ENCODE measurements around the gene LITAFD.
A peak's percentile ranks its signal among the peaks of the same experiment; 100 is the strongest.

LITAFD gene

DNA sequence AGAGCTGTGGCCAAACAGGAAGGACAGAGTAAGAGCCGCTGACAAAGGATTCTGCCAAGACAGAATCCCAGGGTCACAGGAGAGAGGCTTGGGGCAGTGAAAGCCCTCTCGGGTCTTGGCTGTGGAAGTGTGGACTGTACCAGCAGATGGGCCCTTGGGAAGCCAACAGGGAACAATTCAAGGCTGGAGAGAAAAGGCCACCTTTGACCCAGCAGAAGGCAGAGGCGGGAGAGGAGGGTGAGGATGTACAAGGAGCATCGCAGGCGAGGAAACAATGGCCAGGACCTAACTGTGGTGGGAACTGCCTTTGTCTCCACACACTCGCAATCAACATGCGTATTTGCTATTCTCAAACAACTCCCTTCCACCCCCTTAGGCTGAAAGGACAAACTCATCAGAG, 29.0 kb upstream of the LITAFD start:
- H3K14ac ChIP-seq (ENCODE audit: low read length) = no peak overlapping the region
- H3K27ac ChIP-seq (ENCODE audit: low read depth, low read length) = no peak overlapping the region
- H3K4me2 ChIP-seq (ENCODE audit: low read length) = no peak overlapping the region
- H3K79me1 ChIP-seq (ENCODE audit: low read length) = no peaks in the 10 kb centered on the region
- H2BK5ac ChIP-seq (ENCODE audit: low read depth, low read length, poor library complexity) = no peak overlapping the region
- no peak overlapping the region for H3K4ac ChIP-seq (ENCODE audit: low read depth, low read length)
- no peak overlapping the region for H3K18ac ChIP-seq (ENCODE audit: low read length)
- no peak overlapping the region for H3K23ac ChIP-seq (ENCODE audit: low read length)
- H3K4me3 ChIP-seq (ENCODE audit: low read depth, low read length) = no peak overlapping the region
- H2AK5ac ChIP-seq (ENCODE audit: low read length) = no peak overlapping the region
- no peak for DNase-seq
- H4K8ac ChIP-seq (ENCODE audit: low read depth, low read length) = peak overlapping the region; percentile 8
- peaks cover 2% of the 10 kb centered on the region for H3K79me2 ChIP-seq (ENCODE audit: control insufficient read depth, insufficient read depth, low read length, poor library complexity)
- H3K27me3 ChIP-seq (ENCODE audit: insufficient read depth, low read length) = no peaks in the 10 kb centered on the region
- peak overlapping the region; percentile 37 for H3K9ac ChIP-seq (ENCODE audit: low read length)
- H2AFZ ChIP-seq (ENCODE audit: insufficient read depth, low read length, poor library complexity) = no peak overlapping the region
- no peak overlapping the region for H4K12ac ChIP-seq (ENCODE audit: low read depth, low read length)
- peak overlapping the region; percentile 7 for H2BK12ac ChIP-seq (ENCODE audit: low read length)
- WGBS (ENCODE audit: extremely low coverage, insufficient coverage, insufficient read length) = no CpG with 5 or more reads among the region's 7 CpGs
- peaks cover 74 to 84% of the 10 kb centered on the region in 2 experiments for H3K36me3 ChIP-seq (ENCODE audit: control insufficient read depth in 1 of 2, insufficient read depth in 2 of 2, low read length in 2 of 2)
- no peak overlapping the region for H4K91ac ChIP-seq (ENCODE audit: low read depth, low read length)
- no peaks in the 10 kb centered on the region for H3K9me3 ChIP-seq (ENCODE audit: insufficient read depth, low read depth, low read length)
- no peaks in the 10 kb centered on the region for H3K4me1 ChIP-seq (ENCODE audit: control insufficient read depth in 1 of 2, insufficient read depth in 2 of 2, low read length in 2 of 2)
- no peak overlapping the region for H2BK120ac ChIP-seq (ENCODE audit: insufficient read depth, low read length, poor library complexity)

- H3K9me3 ChIP-seq (ENCODE audit: insufficient read depth, low read depth, low read length) = no peaks in the 10 kb centered on the region
- H2BK5ac ChIP-seq (ENCODE audit: low read depth, low read length, poor library complexity) = no peak overlapping the region
- H4K12ac ChIP-seq (ENCODE audit: low read depth, low read length) = no peak overlapping the region
- no peak for DNase-seq
- no peak overlapping the region for H3K14ac ChIP-seq (ENCODE audit: low read length)
- no peak overlapping the region for H2AFZ ChIP-seq (ENCODE audit: insufficient read depth, low read length, poor library complexity)
- no peaks in the 10 kb centered on the region for H3K4me1 ChIP-seq (ENCODE audit: control insufficient read depth in 1 of 2, insufficient read depth in 2 of 2, low read length in 2 of 2)
- no peaks in the 10 kb centered on the region for H3K79me1 ChIP-seq (ENCODE audit: low read length)
- WGBS (ENCODE audit: extremely low coverage, insufficient coverage, insufficient read length) = no CpG with 5 or more reads among the region's 7 CpGs
- peaks cover 74 to 84% of the 10 kb centered on the region in 2 experiments for H3K36me3 ChIP-seq (ENCODE audit: control insufficient read depth in 1 of 2, insufficient read depth in 2 of 2, low read length in 2 of 2)
- no peak overlapping the region for H3K9ac ChIP-seq (ENCODE audit: low read length)
- H3K79me2 ChIP-seq (ENCODE audit: control insufficient read depth, insufficient read depth, low read length, poor library complexity) = peaks cover 2% of the 10 kb centered on the region
- H3K4me2 ChIP-seq (ENCODE audit: low read length) = no peak overlapping the region
- H3K4ac ChIP-seq (ENCODE audit: low read depth, low read length) = no peak overlapping the region
- H3K18ac ChIP-seq (ENCODE audit: low read length) = no peak overlapping the region
- no peak overlapping the region for H3K23ac ChIP-seq (ENCODE audit: low read length)
- H3K27ac ChIP-seq (ENCODE audit: low read depth, low read length) = no peak overlapping the region
- H2BK120ac ChIP-seq (ENCODE audit: insufficient read depth, low read length, poor library complexity) = no peak overlapping the region
- no peak overlapping the region for H2AK5ac ChIP-seq (ENCODE audit: low read length)
- no peaks in the 10 kb centered on the region for H3K27me3 ChIP-seq (ENCODE audit: insufficient read depth, low read length)
- H4K8ac ChIP-seq (ENCODE audit: low read depth, low read length) = no peak overlapping the region
- H2BK12ac ChIP-seq (ENCODE audit: low read length) = no peak overlapping the region
- no peak overlapping the region for H4K91ac ChIP-seq (ENCODE audit: low read depth, low read length)
- no peak overlapping the region for H3K4me3 ChIP-seq (ENCODE audit: low read depth, low read length)
Measured at GRCh38 chr16:8853611-8854010, 28.5 kb upstream of the LITAFD start.

DNA sequence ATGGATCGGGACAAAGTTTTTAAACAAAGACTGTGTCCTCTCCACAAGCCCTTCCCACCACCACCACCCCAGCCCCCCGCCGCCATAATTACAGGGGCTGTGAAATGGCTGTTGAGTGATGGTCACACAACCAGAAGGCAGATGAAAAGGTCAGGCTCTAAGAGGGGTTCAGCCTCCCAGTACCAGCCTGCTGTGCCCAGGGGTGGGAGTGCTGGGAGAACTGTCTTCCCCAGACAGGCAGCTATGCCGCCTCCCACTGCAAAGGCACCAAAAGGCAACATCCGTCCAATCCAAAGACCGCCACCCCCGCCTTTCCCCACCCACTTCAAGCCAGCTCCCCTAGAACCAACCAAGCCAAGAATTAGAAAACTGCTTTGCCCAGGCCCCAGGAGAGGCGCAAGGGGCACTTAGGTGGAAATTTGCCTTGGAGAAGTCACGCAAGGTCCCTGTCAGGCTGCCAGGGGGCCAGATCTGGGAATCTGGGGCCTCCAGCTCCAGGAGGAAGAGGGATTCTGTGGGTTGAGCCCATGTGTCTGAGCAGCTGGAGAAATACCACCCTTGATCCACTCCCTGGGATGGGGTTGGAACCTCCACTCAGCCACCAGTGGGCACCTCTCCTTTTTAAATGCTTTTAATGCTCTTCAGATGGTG, 27.7 kb upstream of the LITAFD start:
- no peak for DNase-seq
- Histone ChIP-seq H3K9me3 (ENCODE audit: insufficient read depth, low read depth, low read length) (no peaks in the 10 kb centered on the region), H3K79me1 (ENCODE audit: low read length) (no peaks in the 10 kb centered on the region), H4K91ac (ENCODE audit: low read depth, low read length) (no peak overlapping the region), H3K9ac (ENCODE audit: low read length) (no peak overlapping the region), H2BK12ac (ENCODE audit: low read length) (no peak overlapping the region), H3K4me1 (ENCODE audit: control insufficient read depth in 1 of 2, insufficient read depth in 2 of 2, low read length in 2 of 2) (no peaks in the 10 kb centered on the region), H2BK5ac (ENCODE audit: low read depth, low read length, poor library complexity) (no peak overlapping the region), H2AK5ac (ENCODE audit: low read length) (no peak overlapping the region), H3K18ac (ENCODE audit: low read length) (no peak overlapping the region), H3K14ac (ENCODE audit: low read length) (no peak overlapping the region), H3K4ac (ENCODE audit: low read depth, low read length) (no peak overlapping the region), H3K23ac (ENCODE audit: low read length) (no peak overlapping the region), H3K4me3 (ENCODE audit: low read depth, low read length) (no peak overlapping the region), H3K4me2 (ENCODE audit: low read length) (no peak overlapping the region), H4K8ac (ENCODE audit: low read depth, low read length) (no peak overlapping the region), H3K36me3 (ENCODE audit: control insufficient read depth in 1 of 2, insufficient read depth in 2 of 2, low read length in 2 of 2) (peaks cover 74 to 84% of the 10 kb centered on the region in 2 experiments), H4K12ac (ENCODE audit: low read depth, low read length) (no peak overlapping the region), H2BK120ac (ENCODE audit: insufficient read depth, low read length, poor library complexity) (no peak overlapping the region), H2AFZ (ENCODE audit: insufficient read depth, low read length, poor library complexity) (no peak overlapping the region), H3K79me2 (ENCODE audit: control insufficient read depth, insufficient read depth, low read length, poor library complexity) (peaks cover 1% of the 10 kb centered on the region), H3K27ac (ENCODE audit: low read depth, low read length) (no peak overlapping the region), H3K27me3 (ENCODE audit: insufficient read depth, low read length) (no peaks in the 10 kb centered on the region)
- no CpG with 5 or more reads among the region's 9 CpGs for WGBS (ENCODE audit: extremely low coverage, insufficient coverage, insufficient read length)

- H2BK12ac ChIP-seq (ENCODE audit: low read length) = no peak overlapping the region
- H3K36me3 ChIP-seq (ENCODE audit: control insufficient read depth in 1 of 2, insufficient read depth in 2 of 2, low read length in 2 of 2) = peaks cover 69 to 80% of the 10 kb centered on the region in 2 experiments
- H3K27me3 ChIP-seq (ENCODE audit: insufficient read depth, low read length) = no peaks in the 10 kb centered on the region
- no peak overlapping the region for H3K9ac ChIP-seq (ENCODE audit: low read length)
- no peak overlapping the region for H3K4me2 ChIP-seq (ENCODE audit: low read length)
- DNase-seq = no peak
- no peak overlapping the region for H3K27ac ChIP-seq (ENCODE audit: low read depth, low read length)
- H2AK5ac ChIP-seq (ENCODE audit: low read length) = no peak overlapping the region
- H2BK120ac ChIP-seq (ENCODE audit: insufficient read depth, low read length, poor library complexity) = no peak overlapping the region
- no peak overlapping the region for H3K14ac ChIP-seq (ENCODE audit: low read length)
- no peak overlapping the region for H3K4me3 ChIP-seq (ENCODE audit: low read depth, low read length)
- no CpG with 5 or more reads among the region's 11 CpGs for WGBS (ENCODE audit: extremely low coverage, insufficient coverage, insufficient read length)
- peak overlapping the region; percentile 1 for H3K18ac ChIP-seq (ENCODE audit: low read length)
- H2BK5ac ChIP-seq (ENCODE audit: low read depth, low read length, poor library complexity) = no peak overlapping the region
- no peak overlapping the region for H4K8ac ChIP-seq (ENCODE audit: low read depth, low read length)
- no peaks in the 10 kb centered on the region for H3K79me2 ChIP-seq (ENCODE audit: control insufficient read depth, insufficient read depth, low read length, poor library complexity)
- H3K4ac ChIP-seq (ENCODE audit: low read depth, low read length) = no peak overlapping the region
- H3K9me3 ChIP-seq (ENCODE audit: insufficient read depth, low read depth, low read length) = no peaks in the 10 kb centered on the region
- no peak overlapping the region for H3K23ac ChIP-seq (ENCODE audit: low read length)
- H3K4me1 ChIP-seq (ENCODE audit: control insufficient read depth in 1 of 2, insufficient read depth in 2 of 2, low read length in 2 of 2) = peaks cover under 1 to 2% of the 10 kb centered on the region in 2 experiments
- H3K79me1 ChIP-seq (ENCODE audit: low read length) = no peaks in the 10 kb centered on the region
- H4K12ac ChIP-seq (ENCODE audit: low read depth, low read length) = peak overlapping the region; percentile 19
- no peak overlapping the region for H4K91ac ChIP-seq (ENCODE audit: low read depth, low read length)
- H2AFZ ChIP-seq (ENCODE audit: insufficient read depth, low read length, poor library complexity) = no peak overlapping the region
Measured at GRCh38 chr16:8855051-8855786, 26.9 kb upstream of the LITAFD start.

Measured in trophoblast cell (in vitro differentiated cells and primary cell).